ENCODE measurements around the gene TBL3.
A peak's percentile ranks its signal among the peaks of the same experiment; 100 is the strongest.

- no peak for TF ChIP-seq KDM1A (IDR thresholded peaks at IDR 0.05; ENCODE audit: low read depth)
- TF ChIP-seq RARB (CRISPR knock-in tag; IDR thresholded peaks at IDR 0.05), result no peak
- no peak for TF ChIP-seq ZSCAN20 (CRISPR knock-in tag; IDR thresholded peaks at IDR 0.05)
- no peak for TF ChIP-seq ESRRA (IDR thresholded peaks at IDR 0.05; ENCODE audit: borderline replicate concordance, low read length)
- TF ChIP-seq TFCP2L1 (CRISPR knock-in tag; IDR thresholded peaks at IDR 0.05), result no peak
- TF ChIP-seq, protein P1, sequence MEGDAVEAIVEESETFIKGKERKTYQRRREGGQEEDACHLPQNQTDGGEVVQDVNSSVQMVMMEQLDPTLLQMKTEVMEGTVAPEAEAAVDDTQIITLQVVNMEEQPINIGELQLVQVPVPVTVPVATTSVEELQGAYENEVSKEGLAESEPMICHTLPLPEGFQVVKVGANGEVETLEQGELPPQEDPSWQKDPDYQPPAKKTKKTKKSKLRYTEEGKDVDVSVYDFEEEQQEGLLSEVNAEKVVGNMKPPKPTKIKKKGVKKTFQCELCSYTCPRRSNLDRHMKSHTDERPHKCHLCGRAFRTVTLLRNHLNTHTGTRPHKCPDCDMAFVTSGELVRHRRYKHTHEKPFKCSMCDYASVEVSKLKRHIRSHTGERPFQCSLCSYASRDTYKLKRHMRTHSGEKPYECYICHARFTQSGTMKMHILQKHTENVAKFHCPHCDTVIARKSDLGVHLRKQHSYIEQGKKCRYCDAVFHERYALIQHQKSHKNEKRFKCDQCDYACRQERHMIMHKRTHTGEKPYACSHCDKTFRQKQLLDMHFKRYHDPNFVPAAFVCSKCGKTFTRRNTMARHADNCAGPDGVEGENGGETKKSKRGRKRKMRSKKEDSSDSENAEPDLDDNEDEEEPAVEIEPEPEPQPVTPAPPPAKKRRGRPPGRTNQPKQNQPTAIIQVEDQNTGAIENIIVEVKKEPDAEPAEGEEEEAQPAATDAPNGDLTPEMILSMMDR (IDR thresholded peaks at IDR 0.05), result peak; percentile 45
- TF ChIP-seq HDAC2 (IDR thresholded peaks at IDR 0.05), result no peak
- TF ChIP-seq, protein P2, sequence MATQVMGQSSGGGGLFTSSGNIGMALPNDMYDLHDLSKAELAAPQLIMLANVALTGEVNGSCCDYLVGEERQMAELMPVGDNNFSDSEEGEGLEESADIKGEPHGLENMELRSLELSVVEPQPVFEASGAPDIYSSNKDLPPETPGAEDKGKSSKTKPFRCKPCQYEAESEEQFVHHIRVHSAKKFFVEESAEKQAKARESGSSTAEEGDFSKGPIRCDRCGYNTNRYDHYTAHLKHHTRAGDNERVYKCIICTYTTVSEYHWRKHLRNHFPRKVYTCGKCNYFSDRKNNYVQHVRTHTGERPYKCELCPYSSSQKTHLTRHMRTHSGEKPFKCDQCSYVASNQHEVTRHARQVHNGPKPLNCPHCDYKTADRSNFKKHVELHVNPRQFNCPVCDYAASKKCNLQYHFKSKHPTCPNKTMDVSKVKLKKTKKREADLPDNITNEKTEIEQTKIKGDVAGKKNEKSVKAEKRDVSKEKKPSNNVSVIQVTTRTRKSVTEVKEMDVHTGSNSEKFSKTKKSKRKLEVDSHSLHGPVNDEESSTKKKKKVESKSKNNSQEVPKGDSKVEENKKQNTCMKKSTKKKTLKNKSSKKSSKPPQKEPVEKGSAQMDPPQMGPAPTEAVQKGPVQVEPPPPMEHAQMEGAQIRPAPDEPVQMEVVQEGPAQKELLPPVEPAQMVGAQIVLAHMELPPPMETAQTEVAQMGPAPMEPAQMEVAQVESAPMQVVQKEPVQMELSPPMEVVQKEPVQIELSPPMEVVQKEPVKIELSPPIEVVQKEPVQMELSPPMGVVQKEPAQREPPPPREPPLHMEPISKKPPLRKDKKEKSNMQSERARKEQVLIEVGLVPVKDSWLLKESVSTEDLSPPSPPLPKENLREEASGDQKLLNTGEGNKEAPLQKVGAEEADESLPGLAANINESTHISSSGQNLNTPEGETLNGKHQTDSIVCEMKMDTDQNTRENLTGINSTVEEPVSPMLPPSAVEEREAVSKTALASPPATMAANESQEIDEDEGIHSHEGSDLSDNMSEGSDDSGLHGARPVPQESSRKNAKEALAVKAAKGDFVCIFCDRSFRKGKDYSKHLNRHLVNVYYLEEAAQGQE (IDR thresholded peaks at IDR 0.05), result no peak
- TF ChIP-seq CEBPB (IDR thresholded peaks at IDR 0.05), result no peak
Measured at GRCh38 chr16:1923299-1924034, 48.4 kb upstream of the TBL3 start.
